SK-N-SH treated with all-trans-retinoic acid at 6 μM for 48 hours (cell line): ENCODE results near the gene STK32A.
A peak's percentile ranks its signal among the peaks of the same experiment; 100 is the strongest.

Source experiments
- ATAC-seq: fragments of 200-7000 bp; cut with Tn5 transposase; 3 replicates; pipeline ENCODE4 v1.9.1; 2020; ENCODE audit warnings: mild to moderate bottlenecking, moderate library complexity
- ARNTL ChIP-seq: fragments of 450-650 bp; formaldehyde crosslinking; IDR thresholded peaks from 2 replicates; pipeline ENCODE4 v1.5.0; 2020; ENCODE audit warnings: low read depth, mild to moderate bottlenecking, moderate library complexity, borderline replicate concordance
- BACH2 ChIP-seq: fragments of 250-450 bp; sonication (Bioruptor Pico); IDR thresholded peaks from 2 replicates; pipeline ENCODE4 v1.9.0; 2021; ENCODE audit warnings: mild to moderate bottlenecking, borderline replicate concordance
- CREB5 ChIP-seq: fragments of 250-450 bp; sonication (Bioruptor Pico); IDR thresholded peaks from 2 replicates; pipeline ENCODE4 v1.5.1; 2020; ENCODE audit warnings: low read depth, mild to moderate bottlenecking, moderate library complexity
- CSDC2 ChIP-seq: fragments of 250-450 bp; sonication (Bioruptor Pico); IDR thresholded peaks from 2 replicates; pipeline ENCODE4 v1.5.0; 2020; ENCODE audit warnings: mild to moderate bottlenecking, moderate library complexity
- CSRNP3 ChIP-seq: fragments of 250-450 bp; sonication (Bioruptor Pico); IDR thresholded peaks from 2 replicates; pipeline ENCODE4 v1.5.1; 2021; ENCODE audit warnings: mild to moderate bottlenecking, moderate library complexity
- ESRRG ChIP-seq: fragments of 250-450 bp; sonication (Bioruptor Pico); IDR thresholded peaks from 2 replicates; pipeline ENCODE4 v1.6.1; 2021; ENCODE audit warnings: mild to moderate bottlenecking
- GLIS3 ChIP-seq: fragments of 250-450 bp; sonication (Bioruptor Pico); IDR thresholded peaks from 2 replicates; pipeline ENCODE4 v1.5.0; 2020; ENCODE audit warnings: mild to moderate bottlenecking, moderate library complexity
- ISL1 ChIP-seq: fragments of 250-450 bp; sonication (Bioruptor Pico); IDR thresholded peaks from 2 replicates; pipeline ENCODE4 v2.1.2; 2022; ENCODE audit warnings: mild to moderate bottlenecking, moderate library complexity
- OSR1 ChIP-seq: fragments of 250-450 bp; sonication (Bioruptor Pico); IDR thresholded peaks from 2 replicates; pipeline ENCODE4 v1.8.0; 2022; ENCODE audit warnings: moderate library complexity, mild to moderate bottlenecking, inconsistent platforms
- PATZ1 ChIP-seq: fragments of 250-450 bp; sonication (Bioruptor Pico); IDR thresholded peaks from 2 replicates; pipeline ENCODE4 v1.8.0; 2020; ENCODE audit warnings: mild to moderate bottlenecking, moderate library complexity, borderline replicate concordance
- POU6F1 ChIP-seq: fragments of 250-450 bp; sonication (Bioruptor Pico); IDR thresholded peaks from 2 replicates; pipeline ENCODE4 v1.8.0; 2021; ENCODE audit warnings: low read depth, mild to moderate bottlenecking, moderate library complexity, borderline replicate concordance
- PPARA ChIP-seq: fragments of 250-450 bp; sonication (Bioruptor Pico); IDR thresholded peaks from 2 replicates; pipeline ENCODE4 v1.5.0; 2020; ENCODE audit warnings: mild to moderate bottlenecking, borderline replicate concordance
- SNAI2 ChIP-seq: fragments of 250-450 bp; sonication (Bioruptor Pico); IDR thresholded peaks from 2 replicates; pipeline ENCODE4 v1.5.0; 2020; ENCODE audit warnings: mild to moderate bottlenecking, moderate library complexity
- TCF4 ChIP-seq: fragments of 250-450 bp; sonication (Bioruptor Pico); IDR thresholded peaks from 2 replicates; pipeline ENCODE4 v1.8.0; 2021; ENCODE audit warnings: mild to moderate bottlenecking, moderate library complexity, borderline replicate concordance
- TOX ChIP-seq: fragments of 250-450 bp; sonication (Bioruptor Pico); IDR thresholded peaks from 2 replicates; pipeline ENCODE4 v1.8.0; 2021; ENCODE audit warnings: mild to moderate bottlenecking, moderate library complexity, borderline replicate concordance
- TSHZ2 ChIP-seq: fragments of 250-450 bp; sonication (Bioruptor Pico); IDR thresholded peaks from 2 replicates; pipeline ENCODE4 v1.5.0; 2020; ENCODE audit warnings: mild to moderate bottlenecking, moderate library complexity
- ZC3H10 ChIP-seq: fragments of 250-450 bp; sonication (Bioruptor Pico); IDR thresholded peaks from 2 replicates; pipeline ENCODE4 v1.5.1; 2021; ENCODE audit warnings: mild to moderate bottlenecking, moderate library complexity
- ZFP3 ChIP-seq: fragments of 250-450 bp; sonication (Bioruptor Pico); IDR thresholded peaks from 2 replicates; pipeline ENCODE4 v1.5.0; 2020; ENCODE audit warnings: mild to moderate bottlenecking, moderate library complexity
- ZFP30 ChIP-seq: fragments of 450-650 bp; formaldehyde crosslinking; IDR thresholded peaks from 2 replicates; pipeline ENCODE4 v1.5.0; 2022; ENCODE audit warnings: mild to moderate bottlenecking, moderate library complexity
- ZNF565 ChIP-seq: fragments of 450-650 bp; formaldehyde crosslinking; conservative IDR thresholded peaks from 2 replicates; pipeline ENCODE4 v1.5.0; 2020; ENCODE audit warnings: low read depth, mild to moderate bottlenecking, moderate library complexity
- ZNF70 ChIP-seq: fragments of 450-650 bp; formaldehyde crosslinking; IDR thresholded peaks from 2 replicates; pipeline ENCODE4 v1.5.0; 2020; ENCODE audit warnings: mild to moderate bottlenecking, moderate library complexity
- ZNF8 ChIP-seq: fragments of 450-650 bp; formaldehyde crosslinking; IDR thresholded peaks from 2 replicates; pipeline ENCODE4 v1.5.0; 2020; ENCODE audit warnings: mild to moderate bottlenecking, moderate library complexity

STK32A gene

GRCh38 chr5:147406636-147407035 lies 171.8 kb downstream of the STK32A start:
- TF ChIP-seq CSDC2 (CRISPR knock-in tag), result no peak
- TF ChIP-seq ZC3H10 (CRISPR knock-in tag), result no peak
- TF ChIP-seq ARNTL (CRISPR knock-in tag), result no peak
- no peak for TF ChIP-seq SNAI2 (CRISPR knock-in tag)
- no peak for TF ChIP-seq TCF4 (CRISPR knock-in tag)
- TF ChIP-seq OSR1 (CRISPR knock-in tag), result no peak
- 0 out of 3 replicates have a peak, but pooled peaks have one; percentile 4 for ATAC-seq

- TF ChIP-seq ZFP3 (CRISPR knock-in tag), result no peak
- TF ChIP-seq OSR1 (CRISPR knock-in tag), result no peak
- no peak for TF ChIP-seq GLIS3 (CRISPR knock-in tag)
- no peak; the same call in 1 of the 2 replicates for TF ChIP-seq CREB5 (CRISPR knock-in tag)
- TF ChIP-seq ISL1 (CRISPR knock-in tag), result no peak
- TF ChIP-seq SNAI2 (CRISPR knock-in tag), result no peak
- no peak for TF ChIP-seq ESRRG (CRISPR knock-in tag)
- TF ChIP-seq PATZ1 (CRISPR knock-in tag), result no peak
- TF ChIP-seq PPARA, result no peak
- no peak for TF ChIP-seq ZNF565
- no peak for TF ChIP-seq BACH2 (CRISPR knock-in tag)
- no peak for TF ChIP-seq ZNF70
- no peak for TF ChIP-seq TSHZ2 (CRISPR knock-in tag)
- TF ChIP-seq TOX, result no peak
- TF ChIP-seq POU6F1, result no peak
- TF ChIP-seq, all 23 proteins: peak for 0
Measured at GRCh38 chr5:147407094-147407681, 172.4 kb downstream of the STK32A start.

GRCh38 chr5:147408980-147409379 lies 174.2 kb downstream of the STK32A start:
- ATAC-seq, result no peak
- TF ChIP-seq BACH2 (CRISPR knock-in tag), result no peak
- no peak for TF ChIP-seq SNAI2 (CRISPR knock-in tag)
- no peak for TF ChIP-seq ZFP30 (CRISPR knock-in tag)
- TF ChIP-seq ISL1 (CRISPR knock-in tag), result no peak
- no peak for TF ChIP-seq CSDC2 (CRISPR knock-in tag)
- TF ChIP-seq ZNF8 (CRISPR knock-in tag), result no peak
- TF ChIP-seq ZC3H10 (CRISPR knock-in tag), result no peak
- no peak for TF ChIP-seq TCF4 (CRISPR knock-in tag)
- no peak for TF ChIP-seq CSRNP3 (CRISPR knock-in tag)
- no peak for TF ChIP-seq PPARA
- TF ChIP-seq POU6F1, result no peak
- no peak for TF ChIP-seq ZNF565
- TF ChIP-seq, all 23 proteins: peak for 0

More at GRCh38 chr5:147407094-147407681, 172.4 kb downstream of the STK32A start:
- ATAC-seq, result no peak
